MM.1S (cell line): ENCODE data around the gene RNF113A.

Experiments
- DNase-seq: peaks from one replicate; pipeline ENCODE4 v3.0.0-alpha.2; 2015
- H2AFZ ChIP-seq: fragments of 300-600 bp; sonication (generic); 2 replicates; pipeline ENCODE4 v1.6.0; 2016; ENCODE audit warnings: antibody characterized with exemption, low read length
- H3F3A ChIP-seq: fragments of 300-600 bp; sonication (generic); 2 replicates; pipeline ENCODE4 v1.6.1; 2016; ENCODE audit warnings: mild to moderate bottlenecking, antibody characterized with exemption, low read length, moderate library complexity, mixed read lengths; ENCODE audit not compliant: insufficient read depth
- H3K27ac ChIP-seq: fragments of 300-600 bp; sonication (generic); 2 replicates; pipeline ENCODE4 v1.5.1; 2016; ENCODE audit warnings: mild to moderate bottlenecking, low read length
- H3K27me3 ChIP-seq: fragments of 300-600 bp; sonication (generic); replicated peaks from 2 replicates; pipeline ENCODE4 v1.6.0; 2016; ENCODE audit warnings: low read length; ENCODE audit not compliant: insufficient read depth
- H3K36me3 ChIP-seq: fragments of 300-600 bp; sonication (generic); replicated peaks from 2 replicates; pipeline ENCODE4 v1.6.1; 2016; ENCODE audit warnings: mild to moderate bottlenecking, low read length, mixed read lengths; ENCODE audit not compliant: insufficient read depth
- H3K4me1 ChIP-seq: fragments of 300-600 bp; sonication (generic); 2 replicates; pipeline ENCODE4 v1.6.1; 2016; ENCODE audit warnings: low read length, mixed read lengths
- H3K4me2 ChIP-seq: fragments of 300-600 bp; sonication (generic); 2 replicates; pipeline ENCODE4 v1.6.0; 2016; ENCODE audit warnings: low read depth, low read length
- H3K4me3 ChIP-seq: fragments of 300-600 bp; sonication (generic); 2 replicates; pipeline ENCODE4 v1.5.1; 2016; ENCODE audit warnings: low read length, mixed read lengths
- H3K79me2 ChIP-seq: fragments of 300-600 bp; sonication (generic); 2 replicates; pipeline ENCODE4 v1.6.1; 2016; ENCODE audit warnings: mixed run types, low read length, mixed read lengths
- H3K9ac ChIP-seq: fragments of 300-600 bp; sonication (generic); 2 replicates; pipeline ENCODE4 v1.6.1; 2016; ENCODE audit warnings: low read length, mixed read lengths
- H3K9me2 ChIP-seq: fragments of 300-600 bp; sonication (generic); replicated peaks from 2 replicates; pipeline ENCODE4 v1.6.1; 2016; ENCODE audit warnings: mild to moderate bottlenecking, low read length, mixed read lengths; ENCODE audit not compliant: insufficient read depth
- H3K9me3 ChIP-seq: fragments of 300-600 bp; sonication (generic); replicated peaks from 2 replicates; pipeline ENCODE4 v1.6.1; 2016; ENCODE audit warnings: mild to moderate bottlenecking, low read length, mixed read lengths; ENCODE audit not compliant: insufficient read depth
- H4K20me1 ChIP-seq: fragments of 300-600 bp; sonication (generic); 2 replicates; pipeline ENCODE4 v1.6.1; 2016; ENCODE audit warnings: mild to moderate bottlenecking, low read length, moderate library complexity, mixed read lengths; ENCODE audit not compliant: insufficient read depth
- CTCF ChIP-seq: fragments of 300-600 bp; sonication (generic); IDR thresholded peaks from 2 replicates; pipeline ENCODE4 v1.5.1; 2016; ENCODE audit warnings: antibody characterized with exemption, low read length, mixed read lengths
- EZH2 ChIP-seq: fragments of 300-600 bp; sonication (generic); optimal IDR thresholded peaks from 2 replicates; pipeline ENCODE3; 2017; ENCODE audit warnings: low read depth, mild to moderate bottlenecking, antibody characterized with exemption, low read length, mixed read lengths
- EZH2phosphoT487 ChIP-seq: fragments of 300-600 bp; sonication (generic); IDR thresholded peaks from 2 replicates; pipeline ENCODE4 v1.6.1; 2018; ENCODE audit warnings: antibody characterized with exemption, low read length

Gene RNF113A

DNA sequence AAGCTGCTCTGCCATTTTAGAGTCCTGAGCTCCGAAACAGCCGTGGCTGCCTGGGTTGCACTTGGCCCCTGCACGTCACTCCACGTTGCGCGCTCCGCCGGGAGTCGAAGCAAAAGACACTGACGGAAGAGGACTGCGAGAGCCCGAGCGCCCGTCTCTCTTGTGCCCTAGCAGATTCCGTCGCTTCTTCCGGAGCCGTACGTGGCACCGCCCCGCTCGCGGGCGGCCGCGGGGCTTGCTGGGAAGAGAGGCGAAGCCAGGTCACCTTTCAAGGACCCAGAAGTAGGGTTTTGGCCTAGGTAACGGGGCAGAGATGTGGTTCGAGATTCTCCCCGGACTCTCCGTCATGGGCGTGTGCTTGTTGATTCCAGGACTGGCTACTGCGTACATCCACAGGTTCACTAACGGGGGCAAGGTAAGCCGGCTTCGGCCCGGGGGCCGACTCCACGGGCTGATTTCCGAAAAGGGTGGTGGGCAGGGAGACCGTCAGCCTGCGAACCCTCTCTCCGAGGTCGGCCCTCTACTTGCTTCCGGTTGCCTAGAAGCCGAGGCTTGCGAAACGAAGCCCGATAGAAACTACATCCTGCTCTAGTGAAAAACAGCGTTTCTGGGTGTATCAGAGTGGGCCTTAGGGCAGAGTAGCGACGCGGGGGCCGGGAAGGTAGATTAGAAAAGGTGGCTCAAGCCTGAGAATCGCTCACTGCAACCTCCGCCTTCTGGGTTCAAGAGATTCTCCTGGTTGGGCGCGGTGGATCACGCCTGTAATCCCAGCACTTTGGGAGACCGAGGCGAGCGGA, at the start of gene RNF113A, which contains the start of gene NDUFA1:
Gene RNF113A (minus strand): TSS at position 135 of the 797 bp plus-strand sequence. CDS start 120 bp downstream, at position 15.
Gene NDUFA1 (plus strand): TSS at position 234 of the 797 bp plus-strand sequence. CDS start 80 bp downstream, at position 314.
- H3K79me2 ChIP-seq: peaks cover 59% of the 10 kb centered on the region
- no peaks in the 10 kb centered on the region for H3K27me3 ChIP-seq
- H4K20me1 ChIP-seq: no peaks in the 10 kb centered on the region

GRCh38 chrX:119919835-119920585, 48.5 kb upstream of the RNF113A start:
- H3K36me3 ChIP-seq: no peaks in the 10 kb centered on the region
- TF ChIP-seq EZH2 (no peak), EZH2phosphoT487 (no peak), CTCF (no peak)
- H3K4me2 ChIP-seq: no peak overlapping the region
- DNase-seq: no peak
- H3K79me2 ChIP-seq: no peaks in the 10 kb centered on the region
- no peaks in the 10 kb centered on the region for H3K9me2 ChIP-seq
- H2AFZ ChIP-seq: no peak overlapping the region
- no peaks in the 10 kb centered on the region for H3F3A ChIP-seq
- H3K4me1 ChIP-seq: no peaks in the 10 kb centered on the region
- H3K9me3 ChIP-seq: no peaks in the 10 kb centered on the region
- no peak overlapping the region for H3K27ac ChIP-seq
- H3K4me3 ChIP-seq: no peak overlapping the region
- H3K9ac ChIP-seq: no peak overlapping the region
- no peaks in the 10 kb centered on the region for H3K27me3 ChIP-seq
- no peaks in the 10 kb centered on the region for H4K20me1 ChIP-seq

More for the DNA sequence above, at the start of gene RNF113A, which contains the start of gene NDUFA1:
- H3K36me3 ChIP-seq: no peaks in the 10 kb centered on the region
- H3K27ac ChIP-seq: peak within 1 kb of the TSS; percentile 93
- DNase-seq: peak; percentile 88
- H2AFZ ChIP-seq: peak within 1 kb of the TSS; percentile 70
- no peak for TF ChIP-seq EZH2
- TF ChIP-seq EZH2phosphoT487: no peak
- TF ChIP-seq CTCF: no peak
- peak within 1 kb of the TSS; percentile 91 for H3K9ac ChIP-seq
- H3K4me2 ChIP-seq: peak within 1 kb of the TSS; percentile 62; the same call in 1 of the 2 replicates
- H3K9me2 ChIP-seq: no peaks in the 10 kb centered on the region
- H3K9me3 ChIP-seq: no peaks in the 10 kb centered on the region
- 0 out of 2 replicates have a peak, but pooled peaks cover 11% of the 10 kb centered on the region for H3F3A ChIP-seq
- peak within 1 kb of the TSS; percentile 78 for H3K4me3 ChIP-seq
- no peaks in the 10 kb centered on the region for H3K4me1 ChIP-seq

GRCh38 chrX:119917877-119918276, 46.3 kb upstream of the RNF113A start:
- Histone ChIP-seq H2AFZ (no peak overlapping the region), H3K27ac (no peak overlapping the region), H4K20me1 (no peaks in the 10 kb centered on the region), H3K4me3 (no peak overlapping the region), H3K4me1 (no peaks in the 10 kb centered on the region), H3K9me2 (no peaks in the 10 kb centered on the region), H3K9ac (no peak overlapping the region), H3F3A (no peaks in the 10 kb centered on the region), H3K27me3 (no peaks in the 10 kb centered on the region), H3K4me2 (no peak overlapping the region), H3K79me2 (no peaks in the 10 kb centered on the region), H3K36me3 (no peaks in the 10 kb centered on the region), H3K9me3 (no peaks in the 10 kb centered on the region)
- no peak for TF ChIP-seq EZH2phosphoT487
- TF ChIP-seq CTCF: no peak
- TF ChIP-seq EZH2: no peak
- no peak for DNase-seq
